H1 (cell line): ENCODE data around the gene TPD52L2. TPM values are rescaled to one million over a fixed set of nuclear protein-coding genes. Genes with fewer than 3 reads are reported as not detected.

Experiments used
- CTCF ChIA-PET: fragments of 300-600 bp; sonication (Branson Sonifier 250); formaldehyde crosslinking; loops from one replicate; lab custom pipeline; 2021; ENCODE audit not compliant: partially characterized antibody; lab: Charles Lee
- POLR2A ChIA-PET: fragments of 300-600 bp; sonication (Branson Sonifier 250); formaldehyde crosslinking; loops from one replicate; lab custom pipeline; 2021; ENCODE audit warnings: inconsistent platforms; ENCODE audit not compliant: partially characterized antibody; lab: Charles Lee
- DNase-seq, 2 experiments: peaks; one replicate each; pipeline versions ENCODE4 v3.0.0 to v3.0.0-alpha.2; 2010 to 2022; ENCODE audit warnings: low spot score in 2 of 2, low read depth in 1 of 2, mixed read lengths in 1 of 2
- FAIRE-seq: peaks from 2 replicates; lab custom pipeline; 2011; peaks lifted over from hg19 to GRCh38; lab: Jason Lieb, UNC
- H2AFZ ChIP-seq: 2 replicates; pipeline ENCODE4 v1.8.1; 2012; ENCODE audit warnings: low read length, inconsistent platforms
- H2AK5ac ChIP-seq: 2 replicates; pipeline ENCODE4 v1.6.1; 2013; ENCODE audit warnings: low read depth, low read length
- H2BK120ac ChIP-seq: replicated peaks from 2 replicates; pipeline ENCODE3; 2013; ENCODE audit warnings: low read depth, low read length, inconsistent platforms
- H2BK12ac ChIP-seq: 2 replicates; pipeline ENCODE4 v1.6.1; 2013; ENCODE audit warnings: low read depth, low read length
- H2BK15ac ChIP-seq: 2 replicates; pipeline ENCODE4 v1.6.1; 2013; ENCODE audit warnings: low read length
- H2BK20ac ChIP-seq: 2 replicates; pipeline ENCODE4 v1.6.1; 2013; ENCODE audit warnings: low read length
- H2BK5ac ChIP-seq: 2 replicates; pipeline ENCODE4 v1.6.1; 2013; ENCODE audit warnings: low read depth, low read length
- H3K14ac ChIP-seq: 2 replicates; pipeline ENCODE4 v1.6.1; 2013; ENCODE audit warnings: inconsistent platforms; ENCODE audit not compliant: insufficient read length
- H3K18ac ChIP-seq: 2 replicates; pipeline ENCODE4 v1.6.1; 2013; ENCODE audit warnings: low read length; ENCODE audit errors: extremely low read depth
- H3K23ac ChIP-seq: 2 replicates; pipeline ENCODE4 v1.6.1; 2013; ENCODE audit warnings: inconsistent platforms; ENCODE audit not compliant: insufficient read length
- H3K23me2 ChIP-seq: 2 replicates; pipeline ENCODE4 v1.6.1; 2013; ENCODE audit warnings: low read depth, low read length
- H3K27ac ChIP-seq: 2 replicates; pipeline ENCODE4 v1.6.1; 2011; ENCODE audit warnings: low read depth, low read length, inconsistent platforms
- H3K27me3 ChIP-seq, 4 experiments: replicated peaks in 1 of 4; 1 replicate in 1 of 4; 2 replicates in 3 of 4; pipeline versions ENCODE4 v1.6.1 to v1.8.1; 2011 to 2013; ENCODE audit warnings: low read length in 3 of 4, mild to moderate bottlenecking in 3 of 4, inconsistent platforms in 2 of 4, mixed read lengths in 2 of 4, moderate library complexity in 1 of 4; ENCODE audit not compliant: control insufficient read depth in 3 of 4, insufficient read depth in 3 of 4; ENCODE audit errors: extremely low read depth in 1 of 4
- H3K36me3 ChIP-seq, 4 experiments: 2 replicates each; pipeline versions ENCODE4 v1.6.1 to v1.8.1; 2011 to 2013; ENCODE audit warnings: mild to moderate bottlenecking in 4 of 4, low read length in 3 of 4, moderate library complexity in 2 of 4, control low read depth in 1 of 4, inconsistent platforms in 1 of 4; ENCODE audit not compliant: insufficient read depth in 4 of 4, control insufficient read depth in 2 of 4
- H3K4ac ChIP-seq: replicated peaks from 2 replicates; pipeline ENCODE3; 2013; ENCODE audit warnings: low read length, low read depth, mixed read lengths, inconsistent platforms; ENCODE audit not compliant: insufficient read length
- H3K4me1 ChIP-seq, 4 experiments: replicated peaks in 1 of 4; 1 replicate in 1 of 4; 2 replicates in 3 of 4; pipeline versions ENCODE4 v1.6.1 to v1.8.1; 2011 to 2013; ENCODE audit warnings: low read length in 3 of 4, inconsistent platforms in 2 of 4, mixed read lengths in 1 of 4; ENCODE audit not compliant: insufficient read depth in 4 of 4, control insufficient read depth in 3 of 4
- H3K4me2 ChIP-seq, 2 experiments: 2 replicates each; pipeline versions ENCODE4 v1.6.1 to v1.8.1; 2011 to 2013; ENCODE audit warnings: low read depth in 2 of 2, low read length in 2 of 2, control low read depth in 1 of 2, inconsistent platforms in 1 of 2, mild to moderate bottlenecking in 1 of 2; ENCODE audit not compliant: insufficient read depth in 1 of 2
- H3K4me3 ChIP-seq, 4 experiments: fragments of 200-600, 300-600 bp in 1 of 4; sonication (generic), shearing (Covaris generic), sonication (Bioruptor Twin) in 1 of 4; 2 replicates each; pipeline versions ENCODE4 v1.5.1 to v1.8.1; 2011 to 2016; ENCODE audit warnings: low read length in 4 of 4, low read depth in 3 of 4, control low read depth in 2 of 4, inconsistent platforms in 2 of 4, mild to moderate bottlenecking in 2 of 4, mixed read lengths in 1 of 4, moderate library complexity in 1 of 4; ENCODE audit not compliant: insufficient read depth in 2 of 4; ENCODE audit errors: extremely low read depth in 1 of 4
- H3K56ac ChIP-seq: replicated peaks from 2 replicates; pipeline ENCODE3; 2013; ENCODE audit warnings: low read depth, mild to moderate bottlenecking, mixed read lengths, low read length, inconsistent platforms; ENCODE audit not compliant: insufficient read length
- H3K79me1 ChIP-seq: 2 replicates; pipeline ENCODE4 v1.6.1; 2013; ENCODE audit warnings: low read depth, low read length, control low read depth
- H3K79me2 ChIP-seq, 2 experiments: 2 replicates each; pipeline versions ENCODE4 v1.6.1 to v1.8.1; 2012 to 2013; ENCODE audit warnings: low read length in 2 of 2, mild to moderate bottlenecking in 2 of 2, inconsistent platforms in 1 of 2; ENCODE audit not compliant: insufficient read depth in 2 of 2, control insufficient read depth in 1 of 2
- H3K9ac ChIP-seq, 4 experiments: replicated peaks in 1 of 4; 1 replicate in 1 of 4; 2 replicates in 3 of 4; pipeline versions ENCODE4 v1.6.1 to v1.8.1; 2011 to 2013; ENCODE audit warnings: low read depth in 3 of 4, low read length in 3 of 4, control low read depth in 2 of 4, mild to moderate bottlenecking in 2 of 4, moderate library complexity in 2 of 4, inconsistent platforms in 1 of 4; ENCODE audit errors: extremely low read depth in 1 of 4
- H3K9me3 ChIP-seq, 2 experiments: 2 replicates each; pipeline versions ENCODE4 v1.6.1 to v1.8.1; 2012 to 2013; ENCODE audit warnings: mild to moderate bottlenecking in 2 of 2, moderate library complexity in 2 of 2, control low read depth in 1 of 2, inconsistent platforms in 1 of 2, low read depth in 1 of 2, low read length in 1 of 2, mixed read lengths in 1 of 2; ENCODE audit not compliant: insufficient read depth in 2 of 2
- H4K20me1 ChIP-seq, 2 experiments: replicated peaks in 1 of 2; 2 replicates each; pipeline versions ENCODE3 to v1.8.1; 2011 to 2013; ENCODE audit warnings: inconsistent platforms in 2 of 2, low read length in 2 of 2, mild to moderate bottlenecking in 1 of 2; ENCODE audit not compliant: insufficient read depth in 2 of 2, control insufficient read depth in 1 of 2
- H4K5ac ChIP-seq: 2 replicates; pipeline ENCODE4 v1.6.1; 2013; ENCODE audit warnings: low read length, low read depth, mixed read lengths, inconsistent platforms; ENCODE audit not compliant: insufficient read length
- H4K8ac ChIP-seq: 2 replicates; pipeline ENCODE4 v1.8.0; 2013; ENCODE audit warnings: mild to moderate bottlenecking, moderate library complexity, low read length, inconsistent platforms; ENCODE audit not compliant: insufficient read depth; ENCODE audit errors: extremely low read depth
- H4K91ac ChIP-seq: replicated peaks from 2 replicates; pipeline ENCODE3; 2013; ENCODE audit warnings: low read length, mixed read lengths, inconsistent platforms; ENCODE audit not compliant: insufficient read length
- EGR1 ChIP-seq: IDR thresholded peaks from 2 replicates; pipeline ENCODE4 v1.6.1; 2011; ENCODE audit warnings: low read depth, low read length, borderline replicate concordance
- WGBS, 2 experiments: shearing (Covaris generic) in 1 of 2; methylation state at CpG; one replicate each; pipeline versions ENCODE4 v1.1.6 to v1.1.7; 2013 to 2015; ENCODE audit warnings: low lambda C conversion rate in 2 of 2, mixed read lengths in 2 of 2, inconsistent platforms in 1 of 2, low coverage in 1 of 2, missing lambda C conversion rate in 1 of 2; ENCODE audit not compliant: insufficient replicate concordance in 2 of 2, insufficient coverage in 1 of 2, insufficient read length in 1 of 2; ENCODE audit errors: extremely low coverage in 1 of 2, missing lambda C conversion rate in 1 of 2; 5-methylcytosine and 5-hydroxymethylcytosine counted together
- polyA plus RNA-seq, 7 experiments: library from polyadenylated mRNA; depleted of rRNA in 3 of 7; stranded (reverse) in 5 of 7; unstranded in 2 of 7; fragments of >200 nt in 5 of 7; fragments of 200-250 nt in 2 of 7; gene quantifications; 1 replicate in 5 of 7; 2 replicates in 1 of 7; 4 replicates in 1 of 7; pipeline versions ENCODE4 v1.2.1 to v1.2.3, GENCODE V29; 2011 to 2013; ENCODE audit warnings: missing spikeins in 2 of 7, mixed read lengths in 2 of 7
- total RNA-seq: library from RNA; stranded (reverse); fragmentation: NEBNext Ultra II Directional; extraction: Animal tissue kit (Norgen Biotek cat#: 25700); gene quantifications from 2 replicates; pipeline ENCODE4 v1.2.1, GENCODE V29; 2021
- TF ChIP-seq, protein P1 (sequence below): IDR thresholded peaks from 2 replicates; pipeline ENCODE4 v1.6.1; 2012; ENCODE audit warnings: inconsistent platforms

The TPD52L2 gene
- total and polyA plus RNA-seq, 2 of the 8 experiments (the other 6 are each of a cell fraction or from before 2014, with no cell fraction given) = 77.1 to 80.2 TPM

DNA sequence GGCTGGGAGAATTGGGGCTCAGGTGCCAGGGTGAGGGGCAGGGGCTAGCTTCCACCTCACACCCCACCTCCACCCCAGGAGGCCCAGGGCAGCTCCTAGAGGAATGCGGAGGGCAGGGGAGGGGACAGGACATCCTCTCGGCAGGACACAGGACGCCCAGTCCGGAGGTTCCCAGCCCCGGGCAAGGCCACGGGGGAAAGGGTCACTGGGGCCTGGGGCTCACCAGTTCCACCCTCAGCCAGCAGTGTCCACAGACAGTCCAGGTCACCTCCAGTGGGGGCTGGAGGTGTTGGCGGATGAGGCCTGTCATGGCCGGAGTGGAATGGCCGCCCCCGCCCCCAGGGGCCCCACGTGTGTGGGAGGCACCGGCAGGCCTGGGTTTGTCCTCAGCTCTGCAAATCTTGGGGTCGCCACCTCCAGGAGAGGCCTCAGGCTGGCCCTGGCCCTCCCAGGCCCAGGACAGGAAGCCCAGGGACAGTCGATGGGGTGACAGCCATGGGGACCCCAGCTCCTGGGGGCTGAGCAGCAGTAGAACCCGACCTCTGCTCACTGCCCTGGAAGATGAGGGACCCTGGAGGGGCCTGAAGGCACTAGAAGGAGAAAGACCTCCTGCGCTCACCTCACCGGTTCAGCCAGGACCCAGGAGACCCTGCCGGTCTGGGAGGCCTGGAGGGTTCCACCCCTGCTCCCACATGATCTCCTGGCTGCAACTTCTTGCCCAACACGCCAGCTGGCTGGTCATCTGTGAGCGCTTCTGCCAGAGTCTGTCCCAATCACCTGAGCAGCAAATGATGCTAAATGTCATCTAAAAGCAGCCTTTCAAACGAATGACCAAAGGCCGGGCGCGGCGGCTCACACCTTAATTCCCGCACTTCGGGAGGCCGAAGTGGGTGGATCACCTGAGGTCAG lies 16.8 kb upstream of the TPD52L2 start:
- peak overlapping the region; percentile 95; the same call in 1 of the 2 replicates for H2AK5ac ChIP-seq
- H3K4ac ChIP-seq = peak overlapping the region; percentile 100
- H3K27ac ChIP-seq = peak overlapping the region; percentile 60; the same call in 1 of the 2 replicates
- DNase-seq (peak in 1 of 2 experiments; percentile 82), FAIRE-seq (no peak)
- no peak overlapping the region for H2AFZ ChIP-seq
- peak overlapping the region; percentile 67 to 82 for H3K4me2 ChIP-seq
- H4K20me1 ChIP-seq = peaks cover 0 to 4% of the 10 kb centered on the region in 2 experiments
- no peak overlapping the region for H3K23ac ChIP-seq
- CTCF ChIA-PET = interaction anchor here (0.5 to 2.0 kb wide), 10 partner anchors 8 to 123 kb away, joined by 3 to 14 read pairs (median 4); partner anchors contain the start of genes ABHD16B and TPD52L2
- H4K8ac ChIP-seq = peak overlapping the region; percentile 81
- peak overlapping the region; percentile 78 for H3K56ac ChIP-seq
- no peaks in the 10 kb centered on the region for H3K27me3 ChIP-seq
- H3K9me3 ChIP-seq = no peaks in the 10 kb centered on the region
- TF ChIP-seq, protein P1, sequence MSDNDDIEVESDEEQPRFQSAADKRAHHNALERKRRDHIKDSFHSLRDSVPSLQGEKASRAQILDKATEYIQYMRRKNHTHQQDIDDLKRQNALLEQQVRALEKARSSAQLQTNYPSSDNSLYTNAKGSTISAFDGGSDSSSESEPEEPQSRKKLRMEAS = 0 out of 2 replicates have a peak, but pooled peaks have one; percentile 8
- TF ChIP-seq EGR1 = no peak
- no peak overlapping the region; a peak in 2 of 7 replicates for H3K9ac ChIP-seq
- no peaks in the 10 kb centered on the region for H3K79me2 ChIP-seq
- peak overlapping the region; percentile 97 for H3K18ac ChIP-seq
- WGBS, 2 experiments = 72% methylated on average over 20 of the region's 28 CpGs; no CpG with 5 or more reads in 1 of the 2 experiments
- no peaks in the 10 kb centered on the region for H3K36me3 ChIP-seq
- H3K14ac ChIP-seq = no peak overlapping the region
- peak overlapping the region; percentile 99 for H4K91ac ChIP-seq
- POLR2A ChIA-PET = interaction anchor here (0.6 to 3.6 kb wide), 12 partner anchors 7 to 327 kb away, joined by 3 to 52 read pairs (median 4); partner anchors contain the start of genes ABHD16B, PPDPF and TPD52L2
- peak overlapping the region; percentile 81; the same call in 1 of the 2 replicates for H2BK15ac ChIP-seq
- peak overlapping the region; percentile 75 for H2BK120ac ChIP-seq
- peak overlapping the region; percentile 72 for H4K5ac ChIP-seq
- peak overlapping the region; percentile 96; the same call in 1 of the 2 replicates for H2BK12ac ChIP-seq
- no peaks in the 10 kb centered on the region for H3K79me1 ChIP-seq
- peaks cover 12% of the 10 kb centered on the region; the same call in 1 of the 2 replicates for H3K23me2 ChIP-seq
- H3K4me1 ChIP-seq = peaks cover 6 to 29% (median 23%) of the 10 kb centered on the region in 4 experiments
- peak overlapping the region; percentile 93; the same call in 1 of the 2 replicates for H2BK20ac ChIP-seq
- peak overlapping the region; percentile 100; the same call in 1 of the 2 replicates for H2BK5ac ChIP-seq
- peak overlapping the region in 1 of 4 experiments; percentile 60; a peak in 2 of 8 replicates for H3K4me3 ChIP-seq
